Measurements from ENCODE around the gene ARHGAP26.
A peak's percentile ranks its signal among the peaks of the same experiment; 100 is the strongest.

ARHGAP26 gene

DNA sequence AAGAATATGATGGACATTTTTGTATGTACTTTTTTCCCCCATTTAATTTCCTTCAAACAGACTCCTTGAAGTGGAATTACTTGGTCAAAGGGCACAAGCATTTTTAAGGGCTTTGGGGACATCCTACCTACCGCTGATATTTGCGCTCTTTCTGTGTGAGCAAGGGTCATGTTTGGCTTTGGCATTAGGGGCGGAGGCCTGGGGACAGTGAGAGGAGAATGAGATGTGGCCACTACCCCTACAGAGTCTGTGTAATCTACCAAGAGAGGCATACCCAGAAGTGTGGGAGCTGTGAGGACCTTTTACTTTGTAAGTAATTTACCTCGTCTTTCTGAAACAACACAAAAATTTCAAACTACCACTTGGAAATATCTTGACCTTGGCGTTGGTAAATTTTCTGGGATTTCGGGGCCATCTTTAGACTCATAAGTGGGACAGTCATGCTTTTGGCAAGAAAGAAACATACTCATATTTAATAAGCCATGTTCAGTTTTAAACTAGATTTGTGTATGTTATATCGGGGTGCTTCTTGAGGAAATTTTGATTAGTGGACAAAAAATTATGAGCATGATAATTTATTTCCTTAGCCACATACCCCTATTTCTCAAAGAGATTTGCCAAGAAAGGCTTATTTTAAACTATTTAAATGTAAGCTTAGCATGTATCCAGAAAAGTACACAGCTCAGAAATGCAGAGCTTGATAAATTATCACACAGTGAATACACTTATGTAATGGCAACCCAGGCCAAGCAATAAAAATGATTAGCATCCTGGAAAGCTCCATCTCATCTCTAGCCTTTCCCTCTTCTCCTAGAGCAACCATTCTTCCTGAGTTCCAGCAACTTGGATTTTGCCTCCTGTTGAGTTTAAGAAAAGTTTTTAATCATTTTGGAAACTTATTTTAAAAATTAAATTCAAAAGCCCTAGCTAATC lies 63.6 kb downstream of the ARHGAP26 start:
- DNase-seq, result no peak

DNA sequence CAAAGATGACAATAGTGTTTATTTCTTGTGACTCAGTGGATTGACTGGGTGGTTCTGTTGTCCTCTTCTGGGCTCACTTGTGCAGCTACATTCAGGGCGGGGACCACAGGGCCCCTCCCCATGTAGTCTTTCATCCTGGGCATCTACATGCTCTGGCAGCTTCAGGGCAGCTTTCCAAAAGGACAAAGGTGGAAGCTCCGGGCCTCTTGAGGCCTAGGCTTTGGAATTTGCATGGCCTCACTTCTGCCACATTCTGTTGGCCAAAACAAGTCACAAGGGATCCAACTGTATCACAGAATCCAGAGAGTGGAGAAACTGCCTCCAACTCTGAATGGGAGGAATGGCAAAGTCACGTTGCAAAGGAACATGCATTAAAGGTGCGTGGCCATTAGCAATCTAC lies 64.3 kb downstream of the ARHGAP26 start:
- DNase-seq, result no peak

DNA sequence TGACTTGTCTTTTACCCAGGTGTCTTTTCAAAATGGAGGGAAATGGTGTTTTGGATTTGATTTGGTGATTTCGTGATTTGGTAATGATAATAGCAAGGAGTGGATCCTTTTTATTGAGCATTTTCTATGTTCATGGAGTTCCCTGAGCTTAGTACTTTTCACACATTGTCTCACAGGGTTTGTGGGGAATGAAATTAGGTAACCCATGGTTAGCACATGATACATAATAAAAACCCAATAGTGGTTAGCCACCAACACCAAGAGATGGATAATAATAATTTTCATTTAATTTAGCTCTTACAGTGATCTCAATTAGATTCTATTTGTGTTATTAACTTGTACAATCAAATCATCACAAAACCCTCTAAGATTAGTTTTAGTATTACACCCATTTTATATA lies 65.4 kb downstream of the ARHGAP26 start:
- DNase-seq, result no peak

DNA sequence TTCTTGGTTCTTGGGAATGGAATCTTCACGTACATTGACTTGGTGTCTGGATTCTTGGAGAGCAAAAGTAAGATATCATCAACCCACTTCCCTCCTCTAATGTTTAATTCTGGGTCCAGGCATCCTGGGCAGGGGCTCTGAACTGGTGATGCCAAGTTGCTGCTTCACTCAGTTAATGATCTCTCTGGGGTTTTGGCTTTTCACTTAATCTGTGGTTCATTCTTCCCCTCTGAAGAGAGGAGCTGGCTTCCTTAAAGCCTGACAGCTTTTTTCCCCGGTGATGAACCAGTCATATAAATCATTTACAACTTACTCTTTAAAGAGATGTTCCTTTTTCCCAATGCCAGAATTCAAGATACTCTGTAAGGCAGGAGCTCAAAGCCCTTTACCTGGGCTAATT lies 65.9 kb downstream of the ARHGAP26 start:
- DNase-seq, result peak; percentile 31

DNA sequence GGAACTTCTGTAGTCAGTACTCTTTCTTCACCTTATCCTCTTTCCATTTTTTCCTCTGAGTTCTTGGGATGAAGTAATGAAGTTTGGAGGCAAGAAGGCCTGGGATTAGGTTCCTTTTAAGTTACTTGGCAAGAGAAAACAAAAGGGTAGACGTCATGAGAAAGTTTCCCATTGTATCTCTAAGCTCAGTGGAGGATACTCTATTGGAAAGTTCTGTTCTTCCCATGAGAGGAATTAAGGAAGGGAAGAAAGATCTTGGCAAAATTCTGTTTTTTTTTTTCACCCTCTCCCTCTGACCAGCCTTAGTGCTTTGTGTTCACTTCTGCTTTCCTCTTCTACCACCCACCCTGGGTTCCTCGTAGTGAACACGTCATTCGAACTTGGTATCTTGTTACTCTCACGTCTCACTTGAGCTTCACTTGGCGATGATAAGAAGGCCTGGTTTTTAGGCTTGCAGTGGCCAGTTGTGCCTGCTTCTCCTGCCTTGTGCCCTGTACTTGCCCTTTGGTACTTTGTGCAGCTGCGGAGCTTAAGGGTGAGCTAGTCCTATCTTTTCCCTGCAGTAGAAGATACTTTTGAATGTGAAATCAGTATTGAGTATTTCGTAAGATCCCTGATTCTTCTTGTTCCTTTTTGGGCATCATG lies 67.0 kb downstream of the ARHGAP26 start:
- peak; percentile 88 for DNase-seq

DNA sequence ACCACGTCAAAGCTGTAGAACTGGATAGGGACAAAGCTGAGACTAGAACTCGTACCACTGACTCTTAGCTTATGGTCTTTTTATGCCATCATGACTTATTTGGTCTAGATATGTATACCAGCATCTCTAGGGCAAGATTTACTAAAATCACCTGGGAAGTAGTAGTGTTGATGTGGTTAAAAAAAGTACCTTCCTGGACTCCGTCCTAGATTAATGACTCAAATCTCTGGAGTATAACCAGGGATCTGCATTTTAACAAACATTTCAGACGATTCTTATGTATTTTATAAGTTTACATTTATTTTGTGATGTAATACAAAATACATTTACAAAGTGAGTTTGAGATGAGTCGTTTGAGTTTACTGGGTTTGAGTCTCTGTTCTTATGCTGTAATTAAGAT lies 68.7 kb downstream of the ARHGAP26 start:
- no peak for DNase-seq

DNA sequence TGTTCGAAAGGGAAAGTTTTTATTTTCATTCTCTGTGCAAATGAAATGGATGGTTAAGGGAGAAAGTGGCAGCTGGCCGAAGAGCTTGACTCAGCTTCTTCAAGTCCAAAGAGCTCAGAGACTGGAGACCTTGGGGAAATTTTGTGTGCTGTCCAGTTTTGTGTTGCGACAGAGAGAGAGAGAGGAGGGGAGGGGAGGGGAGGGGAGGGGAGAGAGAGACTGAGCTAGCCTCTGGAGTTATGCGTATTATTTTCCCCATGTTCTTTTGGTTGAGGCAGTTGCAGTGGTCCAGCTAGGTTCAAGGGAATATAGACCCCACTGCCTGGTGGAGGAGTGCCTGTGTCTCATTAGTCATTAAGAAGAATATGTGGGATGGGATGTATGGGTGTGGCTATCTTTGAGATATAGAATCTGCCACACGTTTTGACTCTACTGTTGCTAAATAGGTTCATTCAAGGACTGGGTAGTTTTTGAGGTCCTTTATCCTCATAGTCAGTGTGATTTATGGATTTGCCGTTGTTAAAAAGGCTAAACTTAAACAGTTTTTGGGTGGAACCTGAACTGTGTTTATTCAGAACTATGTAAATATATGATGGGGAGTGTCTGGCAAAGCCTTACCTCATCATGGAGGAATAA lies 69.7 kb downstream of the ARHGAP26 start:
- DNase-seq, result peak; percentile 87

DNA sequence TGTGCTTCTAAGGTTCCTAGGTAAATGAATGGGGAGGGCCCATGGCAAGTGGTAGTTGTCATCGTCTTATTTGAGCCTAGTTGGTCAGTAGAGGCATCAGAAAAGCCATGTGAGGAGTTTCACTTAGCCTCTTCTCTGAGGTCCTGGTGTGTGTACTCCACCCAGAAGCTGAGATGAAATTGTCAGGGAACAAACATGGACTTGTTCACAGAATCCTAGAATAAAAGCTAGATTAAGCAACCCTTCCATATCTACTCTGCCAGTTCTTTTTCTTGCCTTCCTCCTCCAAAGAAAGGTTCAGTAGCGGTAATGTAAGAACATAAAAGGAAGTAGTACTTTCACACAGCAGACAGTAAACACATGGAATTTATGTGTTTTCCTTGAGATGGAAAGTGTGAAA lies 70.4 kb downstream of the ARHGAP26 start:
- DNase-seq, result peak; percentile 33

DNA sequence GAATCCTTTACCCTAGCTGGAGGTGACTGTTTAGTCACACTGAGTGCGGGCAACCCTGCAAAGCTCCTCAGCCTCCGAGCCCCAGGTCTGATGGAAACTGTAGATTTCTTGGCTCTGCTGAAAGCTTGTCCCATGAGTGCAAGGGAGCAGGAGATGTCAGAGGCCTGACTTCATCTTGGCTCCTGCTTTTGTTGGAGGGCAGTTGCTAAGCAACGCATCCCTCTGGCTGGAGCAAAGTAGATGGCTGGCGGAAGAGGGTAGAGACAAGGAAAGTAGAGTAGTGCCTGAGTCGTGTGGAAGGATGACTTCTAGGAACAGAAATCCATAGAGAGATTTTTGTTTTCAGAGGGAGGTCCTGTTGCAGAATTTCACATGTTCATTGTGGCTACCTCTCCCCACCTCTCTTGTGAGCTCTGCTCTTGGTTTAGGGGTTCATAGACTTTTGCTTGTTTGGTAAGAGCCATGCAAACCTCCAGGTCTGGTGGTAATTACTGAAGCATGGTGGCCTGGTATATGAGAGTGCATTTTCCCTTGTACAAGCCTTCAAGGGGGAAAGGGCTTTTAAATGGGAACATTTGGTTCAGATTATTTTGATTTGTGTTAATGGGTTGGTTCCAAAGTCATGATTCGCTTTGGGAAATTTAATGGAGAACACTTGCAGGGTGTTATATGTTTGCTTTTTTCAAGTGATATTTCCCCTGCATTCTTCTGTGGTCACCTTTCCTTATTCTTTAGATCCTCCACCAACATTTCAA lies 71.5 kb downstream of the ARHGAP26 start:
- DNase-seq, result no peak

DNA sequence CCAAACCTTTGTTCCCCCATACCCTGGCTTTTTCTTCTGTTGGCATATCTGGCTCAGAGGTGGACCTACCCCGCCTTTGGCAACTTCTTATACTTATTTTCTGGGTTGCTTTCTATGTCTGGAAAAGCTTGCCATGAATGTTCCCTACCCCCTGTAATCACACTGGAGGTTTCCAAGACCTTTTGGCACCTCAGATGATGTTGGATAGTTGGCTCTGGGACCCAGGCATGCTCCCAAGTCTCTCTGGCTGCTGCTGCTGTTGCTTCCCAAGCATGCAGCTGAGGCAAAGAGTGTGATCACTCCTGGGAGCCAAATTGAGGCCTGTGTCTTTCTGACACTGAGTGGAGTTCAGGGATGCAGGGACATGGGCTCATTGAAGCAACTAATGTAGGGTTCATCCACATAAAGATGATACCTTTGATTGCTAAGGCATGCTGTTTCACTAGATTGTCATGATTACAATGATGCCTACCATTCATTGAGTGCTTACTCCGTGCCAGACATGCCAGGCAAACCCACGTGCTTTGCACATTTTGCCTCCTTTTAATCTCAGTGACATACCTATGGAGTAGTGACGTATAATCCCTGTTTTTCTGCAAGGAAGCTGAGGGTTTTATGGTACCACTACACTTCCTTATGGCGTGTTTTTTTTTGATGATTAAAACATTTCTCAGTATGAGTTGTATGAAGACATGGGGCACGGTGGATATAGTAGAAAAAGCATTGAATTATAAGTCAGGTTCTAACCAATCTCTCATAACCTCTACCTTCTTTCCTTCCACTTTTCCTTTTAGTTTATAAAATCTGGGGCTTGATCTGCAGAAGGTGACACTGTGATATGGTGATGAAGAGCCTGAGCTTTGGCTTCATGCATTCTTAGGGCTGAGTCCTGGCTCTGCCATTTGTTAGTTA lies 73.1 kb downstream of the ARHGAP26 start:
- DNase-seq, result no peak

DNA sequence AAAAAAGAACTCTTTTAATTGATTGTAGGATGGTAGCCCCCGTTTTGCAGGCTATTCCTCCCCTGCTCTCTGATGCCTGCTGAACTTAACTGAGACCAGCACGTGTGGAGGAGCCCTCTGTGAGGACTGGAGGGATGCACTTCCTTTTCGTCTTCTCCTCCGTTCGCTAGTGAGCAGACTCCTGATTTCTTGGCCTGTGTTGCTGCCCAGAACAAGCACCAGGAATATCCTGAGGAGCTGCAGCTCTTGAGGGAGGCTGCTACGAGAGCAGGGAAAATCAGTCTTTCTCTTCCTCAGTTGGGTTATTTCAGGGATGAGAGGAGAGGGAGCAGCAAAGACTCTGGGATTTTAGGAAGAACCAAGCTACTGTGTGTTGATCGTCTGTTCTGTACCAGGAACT lies 74.7 kb downstream of the ARHGAP26 start:
- DNase-seq, result no peak

DNA sequence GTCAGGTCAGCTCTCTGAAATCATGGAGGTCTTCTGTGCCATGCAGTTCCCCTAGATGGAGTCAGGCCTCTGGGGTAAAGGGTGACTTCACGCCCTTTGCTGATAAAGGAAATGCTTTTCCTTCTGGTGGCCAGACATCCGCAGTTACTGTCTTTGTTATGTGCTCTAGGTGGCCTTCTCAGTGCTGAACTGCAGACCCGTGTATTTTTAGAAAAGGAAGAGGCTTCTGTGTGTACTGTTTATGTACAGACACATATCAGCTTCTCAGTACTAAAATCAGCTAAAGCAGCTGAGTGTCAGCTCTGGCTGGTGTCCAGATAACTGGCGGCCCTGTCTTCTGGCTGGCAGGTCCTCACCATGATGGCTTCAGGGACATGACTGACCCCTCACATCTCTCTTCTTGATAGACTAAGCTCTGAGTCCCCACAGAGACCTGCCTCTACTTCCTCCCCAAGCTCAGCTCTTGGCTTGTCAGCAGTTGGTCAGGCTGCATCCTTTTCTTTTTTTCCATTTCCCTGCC lies 75.3 kb downstream of the ARHGAP26 start:
- no peak for DNase-seq

DNA sequence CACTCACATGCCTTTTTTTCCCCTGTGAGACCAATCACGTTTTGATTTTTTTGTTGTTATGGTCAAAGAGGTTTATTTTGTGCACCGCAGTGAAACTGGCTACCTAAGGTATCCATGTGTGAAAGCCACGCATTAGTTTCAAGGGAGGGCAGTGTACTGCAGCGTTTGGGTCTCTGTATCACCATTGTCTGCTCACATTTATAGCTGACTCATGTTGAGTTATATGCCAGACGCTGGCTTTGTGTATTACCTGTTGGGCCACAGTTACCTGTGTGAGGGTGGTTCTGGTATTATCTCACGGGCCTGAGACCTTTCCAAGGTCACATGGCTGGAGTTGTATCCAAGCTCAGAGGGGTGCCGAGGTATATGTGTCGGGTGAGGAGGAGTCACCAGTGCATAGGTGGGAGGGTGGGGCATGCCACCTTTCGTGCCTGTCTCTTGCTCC lies 75.8 kb downstream of the ARHGAP26 start:
- no peak for DNase-seq

DNA sequence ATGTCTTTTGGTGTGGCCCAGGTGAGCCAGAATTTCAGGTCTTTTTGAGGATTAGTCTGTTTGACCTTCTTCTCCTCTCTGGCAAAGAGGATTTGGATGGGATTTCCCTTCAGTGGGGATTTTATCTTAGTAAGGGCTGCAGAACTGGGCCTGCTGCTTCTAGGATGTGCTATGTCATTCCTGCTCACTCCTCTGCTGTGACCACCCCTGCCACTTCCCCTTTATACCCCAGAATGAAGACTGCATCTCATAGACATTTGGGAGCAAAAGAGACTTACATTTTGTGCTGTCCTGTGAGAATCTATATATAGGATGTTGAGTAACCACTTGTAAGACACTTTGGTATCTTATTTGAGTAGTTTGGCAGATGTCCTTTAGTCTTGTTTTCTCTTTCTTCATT lies 76.2 kb downstream of the ARHGAP26 start:
- DNase-seq, result peak; percentile 78

DNA sequence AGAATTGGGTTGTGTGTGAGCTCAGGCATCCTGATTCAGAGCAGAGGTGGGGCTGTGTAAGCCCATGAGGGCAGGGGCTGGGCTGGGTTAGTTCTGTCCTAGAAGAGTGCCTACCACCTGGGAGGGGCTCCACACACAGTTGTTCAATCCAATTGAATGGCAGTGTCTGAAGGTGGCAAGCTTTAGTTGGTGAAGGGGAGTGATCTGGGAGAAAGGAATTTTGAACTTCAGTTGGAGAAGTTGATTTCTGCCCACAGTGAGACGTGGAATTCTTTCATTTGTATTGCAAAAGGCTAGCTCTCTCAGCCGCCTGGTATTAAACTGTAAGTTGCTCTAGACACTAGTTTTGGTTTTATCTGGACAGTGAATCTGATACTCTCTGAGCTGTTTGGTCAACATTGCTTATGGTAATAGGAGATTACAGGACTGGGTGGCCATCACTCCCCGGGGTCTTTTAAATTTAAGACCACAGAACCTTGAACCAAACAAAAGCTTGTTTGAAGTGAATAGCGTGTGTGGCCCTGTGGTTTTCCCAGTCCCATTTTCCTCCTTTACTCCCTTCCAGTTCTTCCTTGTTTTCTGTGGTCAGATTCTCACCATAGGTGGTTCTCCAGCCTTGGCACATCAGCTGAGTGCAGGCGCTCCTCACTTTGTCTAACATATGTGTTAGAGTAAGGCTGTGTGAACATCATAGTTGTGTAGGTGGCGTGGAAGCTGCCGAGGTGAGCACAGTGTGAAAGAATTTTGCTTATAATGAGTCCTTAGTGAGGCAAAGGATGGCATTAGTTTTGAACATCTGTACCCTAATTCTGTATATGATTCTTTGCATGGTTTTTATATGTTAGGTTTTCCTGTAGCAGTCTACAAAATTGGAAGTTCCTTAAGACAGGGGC lies 78.0 kb downstream of the ARHGAP26 start:
- DNase-seq, result no peak

DNA sequence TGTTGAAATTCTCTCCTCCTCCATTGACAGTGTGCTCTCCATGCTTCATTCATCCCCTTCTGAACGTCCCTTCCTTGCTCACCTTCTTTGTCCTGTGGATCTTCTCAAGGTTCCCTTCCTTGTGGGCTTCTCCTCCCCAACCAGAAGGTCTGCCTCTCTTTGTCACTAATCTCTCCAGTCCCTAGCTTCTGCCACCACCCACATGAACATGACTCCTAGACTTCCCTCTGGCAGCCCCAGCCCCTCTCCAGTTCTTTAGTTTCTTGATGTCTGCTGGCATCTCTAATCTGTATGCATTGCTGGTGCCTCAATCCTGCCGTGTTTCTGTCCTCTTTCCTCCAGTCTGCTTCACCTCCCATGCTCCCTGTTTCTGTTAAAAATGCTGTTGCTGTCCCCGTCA lies 79.3 kb downstream of the ARHGAP26 start:
- no peak for DNase-seq

DNA sequence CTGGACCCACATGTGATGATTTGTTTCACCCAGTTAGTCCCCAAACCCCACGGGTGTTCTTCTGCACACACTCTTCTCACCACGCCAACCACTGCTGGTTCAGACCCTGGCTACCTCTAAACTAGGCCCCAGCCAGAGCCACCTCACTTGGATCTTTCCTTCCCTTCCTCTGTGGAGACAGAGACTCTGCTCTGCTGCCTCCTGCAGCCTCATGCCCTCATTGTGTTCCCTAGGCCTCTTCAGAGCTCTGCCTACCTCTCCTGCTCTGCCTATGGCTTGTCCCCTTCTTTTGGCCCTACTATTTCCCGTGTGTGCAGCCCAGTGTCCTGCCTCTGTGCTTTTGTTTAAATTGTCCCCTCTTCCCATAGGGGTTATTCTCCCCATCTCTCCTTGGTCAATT lies 79.7 kb downstream of the ARHGAP26 start:
- DNase-seq, result no peak

DNA sequence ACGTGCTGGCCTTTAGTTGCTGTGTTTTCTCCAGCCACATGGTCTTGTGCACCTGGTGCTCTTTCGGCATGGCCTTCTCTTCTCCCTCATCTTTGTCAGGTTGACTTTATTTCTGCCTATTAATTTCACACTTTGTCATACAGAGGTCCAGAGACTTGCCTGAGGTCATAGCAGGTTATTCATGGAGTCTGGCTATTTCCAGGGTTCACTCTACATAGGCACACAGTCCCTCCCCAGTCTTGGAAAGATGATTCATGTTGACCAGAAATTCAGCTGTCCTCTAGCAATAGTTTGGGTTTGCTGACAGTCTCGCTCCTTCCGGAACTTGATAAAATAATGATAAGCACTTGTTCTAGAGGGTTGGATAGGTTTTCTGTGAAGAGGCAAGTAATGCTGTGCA lies 81.6 kb downstream of the ARHGAP26 start:
- DNase-seq, result no peak

DNA sequence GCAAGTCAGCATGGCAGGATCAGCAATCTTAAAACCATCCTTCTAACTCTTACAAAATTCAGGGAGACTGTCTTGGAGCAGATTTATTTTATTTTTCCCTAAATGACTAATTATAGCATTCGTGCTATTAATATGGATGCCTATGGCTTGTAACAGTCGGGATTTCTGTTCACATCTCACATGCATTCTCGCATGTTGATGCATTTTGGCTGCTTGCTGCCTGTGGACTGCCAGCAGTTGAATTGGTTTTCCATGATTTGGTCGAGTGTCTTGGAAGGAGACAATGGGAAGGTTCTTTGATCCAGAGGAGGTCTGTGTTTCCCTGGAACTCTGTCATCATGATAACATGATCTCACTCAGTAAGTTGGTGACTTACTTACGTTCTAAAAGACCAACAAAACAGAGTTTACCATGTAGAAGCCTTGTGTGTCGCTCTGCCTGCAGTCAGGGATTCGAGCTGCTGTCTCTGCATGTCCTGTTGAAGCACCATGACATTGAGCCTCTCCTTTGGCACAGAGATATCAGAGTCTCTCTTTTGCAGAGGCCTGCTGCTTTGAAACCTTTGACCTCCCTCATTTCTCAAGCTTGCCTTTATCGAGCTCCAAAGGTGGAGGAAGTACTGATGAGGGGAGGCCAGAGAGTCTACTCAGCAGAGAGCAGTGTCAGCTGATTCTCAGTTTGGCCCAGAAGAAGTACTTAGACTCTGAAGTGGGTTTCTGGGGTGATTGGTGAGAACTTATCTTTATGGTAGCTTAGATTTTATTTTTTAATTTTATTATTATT lies 82.4 kb downstream of the ARHGAP26 start:
- DNase-seq, result no peak

DNA sequence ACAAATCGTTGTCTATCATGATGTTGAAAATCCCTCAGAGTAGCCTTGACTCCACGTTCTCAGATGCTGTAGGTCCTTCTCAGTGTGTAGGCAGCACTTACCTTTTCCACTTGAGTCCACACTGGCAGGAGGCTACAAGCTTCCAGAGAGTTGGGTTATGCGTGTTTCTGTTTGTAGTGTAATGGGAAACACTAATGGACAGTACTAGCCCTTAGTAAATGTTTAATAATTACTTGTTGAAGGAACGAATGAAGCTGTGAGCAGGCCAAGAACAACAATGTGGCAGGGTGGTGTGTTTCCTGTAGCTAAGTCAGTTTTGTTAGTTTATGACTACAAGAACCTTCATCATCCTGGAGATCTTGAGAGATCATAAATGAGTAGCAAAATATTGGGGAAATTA lies 83.5 kb downstream of the ARHGAP26 start:
- DNase-seq, result no peak

All from suppressor macrophage treated with lipopolysaccharide for 4 hours (primary cell).